Measurements from ENCODE around the gene AMH.

Gene AMH

DNA sequence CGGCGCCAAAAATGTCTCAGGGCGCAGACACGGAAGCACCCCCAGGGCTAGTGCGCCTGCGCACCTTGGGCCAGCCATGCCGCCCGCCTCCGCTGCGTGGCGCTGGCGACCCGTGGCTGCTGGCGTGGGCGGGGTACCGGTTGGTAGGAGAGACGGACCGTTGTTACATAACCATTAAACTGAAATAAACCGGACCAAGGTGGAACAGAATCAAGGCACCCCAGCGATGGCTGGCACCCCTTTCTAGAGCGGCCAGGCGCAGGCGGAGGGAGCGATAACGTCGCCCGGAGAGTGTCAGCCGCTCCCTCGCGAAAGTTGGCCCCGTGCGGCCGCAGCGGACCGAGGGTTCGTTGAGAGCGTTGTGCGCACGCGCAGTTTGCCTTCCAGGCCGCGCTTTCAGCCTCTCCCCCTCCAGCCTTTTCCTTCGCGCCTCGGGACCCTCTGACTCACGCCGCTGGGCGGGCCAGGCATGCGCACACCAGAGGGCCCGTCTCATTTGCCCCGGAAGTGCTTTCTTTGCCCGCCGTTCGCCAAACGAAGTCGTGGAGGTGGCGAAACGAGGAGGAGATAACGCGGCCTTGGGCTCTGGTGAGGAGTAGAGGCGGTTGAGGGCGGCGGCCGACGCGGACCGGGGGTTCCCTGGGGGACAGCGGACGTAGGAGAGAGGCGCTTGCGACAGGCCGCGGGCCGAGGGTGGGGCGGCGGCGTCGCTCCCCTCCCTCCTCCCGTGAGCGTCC is 12.6 kb upstream of the AMH start, which contains the start of the genes PLEKHJ1 and SF3A2:
PLEKHJ1 (minus strand) TSS at position 16 of the 737 bp plus-strand sequence. CDS start 81 bp downstream, outside the sequence.
SF3A2 (plus strand) TSS at position 511 of the 737 bp plus-strand sequence. CDS start 6,595 bp downstream, outside the sequence.
- DNase-seq, result peak; percentile 96

DNA sequence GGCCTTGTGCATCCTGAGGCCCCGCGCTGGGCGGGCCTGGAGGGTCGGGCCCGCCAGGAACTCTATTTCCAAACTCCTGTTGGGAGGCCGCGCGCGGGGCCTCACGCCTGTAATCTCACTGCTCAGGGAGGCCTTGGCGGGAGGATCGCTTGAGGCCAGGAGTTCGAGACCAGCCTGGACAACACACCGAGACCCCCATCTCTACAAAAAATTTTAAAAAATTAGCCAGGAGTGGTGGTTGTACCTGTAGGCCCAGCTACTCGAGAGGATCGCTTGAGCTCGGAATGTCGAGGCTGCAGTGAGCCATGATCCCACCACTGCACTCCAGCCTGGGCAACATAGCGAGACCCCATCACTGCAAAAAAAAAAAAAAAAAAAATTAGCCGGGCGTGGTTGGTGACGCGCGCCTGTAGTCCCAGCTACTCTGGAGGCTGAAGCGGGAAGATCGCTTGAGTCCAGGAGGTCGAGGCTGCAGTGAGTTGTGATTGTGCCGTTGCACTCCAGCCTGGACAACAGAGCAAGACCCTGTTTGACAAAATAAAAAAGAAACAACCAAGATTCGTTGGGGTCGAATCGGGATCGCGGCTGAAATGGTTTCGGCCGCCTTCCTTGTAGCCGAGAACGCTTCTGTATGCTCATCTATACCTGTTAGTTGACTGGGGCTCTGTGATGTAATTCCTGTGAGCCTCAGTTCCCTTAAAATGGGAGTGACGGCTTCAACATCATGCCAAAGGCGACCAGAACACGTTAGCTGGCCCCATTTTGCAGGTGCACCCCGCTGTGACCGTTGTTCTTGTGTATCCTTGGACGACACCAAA is 11.9 kb upstream of the AMH start:
- DNase-seq, result no peak

DNA sequence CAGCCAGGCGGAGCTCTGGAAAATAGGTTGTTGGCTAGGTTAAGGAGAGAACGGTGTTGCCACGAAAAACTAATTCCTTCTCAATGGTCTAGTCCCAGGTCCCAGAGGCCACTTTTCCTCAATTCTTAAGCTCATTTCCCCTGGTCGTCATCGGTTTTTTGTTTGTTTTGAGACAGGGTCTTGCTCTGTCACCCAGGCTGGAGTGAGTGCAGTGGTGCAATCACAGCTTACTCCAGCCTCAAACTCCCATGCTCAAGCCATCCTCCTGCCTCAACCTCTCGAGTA is 11.3 kb upstream of the AMH start:
- DNase-seq, result no peak

- DNase-seq, result no peak
These were observed 9.9 kb upstream of the AMH start for GRCh38 chr19:2239173-2239572.

- no peak for DNase-seq
These were observed 9.1 kb upstream of the AMH start for GRCh38 chr19:2239771-2240770.

DNA sequence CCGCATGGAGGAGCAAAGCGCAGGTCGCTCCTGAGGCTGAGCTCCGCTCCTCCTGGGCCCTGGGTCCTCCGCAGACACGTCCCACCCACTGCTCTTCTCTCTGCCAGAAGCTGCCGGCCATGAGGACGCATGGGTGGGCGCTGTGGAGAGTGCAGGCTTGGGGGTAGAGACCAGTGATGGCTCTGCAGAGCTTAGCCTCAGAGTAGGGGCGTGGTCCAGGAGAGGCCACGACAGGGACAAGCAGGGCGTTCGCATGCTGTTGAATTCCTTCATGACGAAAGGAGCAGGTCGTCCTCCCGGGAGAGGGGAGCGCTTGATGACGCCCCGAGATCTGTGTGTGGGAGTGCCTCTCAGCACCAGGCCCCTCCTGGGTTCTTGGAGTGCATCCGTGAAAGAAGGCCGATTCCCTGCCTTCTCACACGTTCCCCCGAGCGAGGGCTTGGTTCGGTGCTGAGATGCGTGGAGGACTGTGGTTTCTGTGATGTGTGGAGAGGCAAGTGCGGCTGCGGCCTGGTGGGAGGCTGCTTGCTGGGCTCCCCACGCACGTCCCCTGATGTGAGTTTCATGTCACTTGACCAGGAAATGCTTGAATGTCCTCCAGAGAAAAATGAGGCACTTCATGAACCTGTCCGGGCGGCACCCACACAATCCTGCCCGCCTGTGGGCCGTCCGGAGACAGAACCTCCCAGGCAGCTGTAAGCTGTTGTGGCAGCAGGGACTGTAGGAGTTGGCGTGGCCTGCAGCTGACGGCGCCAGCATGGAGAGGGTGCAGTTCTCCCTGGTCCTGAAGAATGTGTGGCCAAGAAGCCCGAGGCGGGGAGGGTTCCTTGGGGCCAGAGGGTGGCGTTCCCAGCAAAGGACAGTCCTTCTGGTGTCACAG is 8.0 kb upstream of the AMH start:
- DNase-seq, result no peak

GRCh38 chr19:2242092-2242537 is 7.0 kb upstream of the AMH start:
- no peak for DNase-seq

- no peak for DNase-seq
These were observed 6.3 kb upstream of the AMH start for GRCh38 chr19:2242816-2243215.

GRCh38 chr19:2243274-2244124 is 5.6 kb upstream of the AMH start:
- DNase-seq, result no peak

GRCh38 chr19:2244125-2244411 is 5.1 kb upstream of the AMH start:
- DNase-seq, result no peak

DNA sequence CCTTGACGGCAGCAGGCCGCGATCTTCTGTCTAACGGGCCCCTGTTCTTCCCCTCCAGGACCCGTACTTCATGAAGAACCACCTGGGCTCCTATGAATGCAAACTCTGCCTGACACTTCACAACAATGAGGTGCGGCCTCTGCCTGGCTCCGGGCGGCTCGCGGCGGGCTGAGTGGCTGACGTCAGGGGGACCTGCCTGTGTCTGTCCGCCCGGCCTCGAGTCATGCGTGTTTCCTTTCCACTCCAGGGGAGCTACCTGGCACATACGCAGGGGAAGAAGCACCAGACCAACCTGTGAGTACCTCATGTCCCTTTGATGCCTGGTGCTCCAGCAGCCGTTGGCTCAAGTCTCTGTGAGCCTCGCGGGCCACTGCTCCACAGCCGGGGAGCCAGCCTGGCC is 4.6 kb upstream of the AMH start:
- DNase-seq, result no peak

GRCh38 chr19:2245273-2245672 is 3.9 kb upstream of the AMH start:
- no peak for DNase-seq

DNA sequence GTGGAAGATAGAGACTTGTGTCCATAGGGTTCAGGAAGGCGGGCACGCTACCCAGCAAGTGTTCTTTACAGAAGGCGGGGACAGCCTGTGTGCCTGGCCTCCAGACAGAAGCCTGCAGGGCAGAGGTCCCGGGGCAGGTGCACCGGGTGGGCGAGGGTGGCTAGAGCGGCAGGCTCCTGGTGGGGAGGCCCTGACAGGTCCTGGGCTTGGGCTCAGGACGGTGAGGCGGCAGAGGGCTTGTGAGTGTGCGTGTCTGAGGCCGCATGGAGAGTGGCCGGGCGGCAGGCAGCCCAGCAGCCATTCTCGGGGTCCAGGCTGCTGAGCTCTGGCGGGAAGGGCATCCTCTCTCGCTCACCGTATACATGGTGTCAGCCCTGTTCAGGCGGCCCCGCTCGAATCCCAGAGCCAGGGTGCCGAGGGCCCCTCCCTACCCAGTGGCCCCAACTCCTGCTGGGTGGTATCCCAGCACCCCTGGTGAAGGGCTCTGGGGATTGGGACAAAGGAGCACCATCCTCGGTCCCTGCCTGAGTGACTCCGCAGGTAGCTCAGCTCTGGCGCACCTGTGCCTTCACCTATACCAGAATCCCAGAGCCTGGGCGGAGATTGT is 3.0 kb upstream of the AMH start:
- no peak for DNase-seq

- no peak for DNase-seq
These were observed 2.2 kb upstream of the AMH start for GRCh38 chr19:2246801-2247361.

DNA sequence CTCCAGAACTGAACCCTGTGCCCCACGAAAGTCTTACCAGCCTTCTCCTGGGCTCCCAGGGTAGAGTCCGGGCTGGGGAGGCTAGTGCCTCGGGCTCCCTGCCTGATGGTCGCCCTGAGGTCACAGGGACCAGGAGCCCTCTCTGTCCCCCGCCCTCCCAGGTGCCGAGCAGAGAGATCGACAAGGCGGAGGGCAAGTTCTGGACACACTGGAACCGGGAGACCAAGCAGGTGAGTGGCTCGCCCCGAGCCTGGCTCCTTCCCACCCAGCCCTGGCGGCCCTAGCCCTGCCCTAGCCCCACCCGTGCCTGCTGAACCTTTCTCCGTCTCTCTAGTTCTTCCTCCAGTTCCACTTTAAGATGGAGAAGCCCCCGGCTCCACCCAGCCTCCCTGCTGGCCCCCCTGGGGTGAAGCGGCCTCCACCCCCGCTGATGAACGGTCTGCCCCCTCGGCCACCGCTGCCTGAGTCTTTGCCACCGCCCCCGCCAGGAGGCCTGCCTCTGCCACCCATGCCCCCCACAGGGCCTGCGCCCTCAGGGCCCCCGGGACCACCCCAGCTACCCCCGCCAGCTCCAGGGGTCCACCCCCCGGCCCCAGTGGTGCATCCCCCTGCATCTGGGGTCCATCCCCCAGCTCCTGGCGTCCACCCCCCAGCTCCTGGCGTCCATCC is 1.6 kb upstream of the AMH start:
- no peak for DNase-seq

DNA sequence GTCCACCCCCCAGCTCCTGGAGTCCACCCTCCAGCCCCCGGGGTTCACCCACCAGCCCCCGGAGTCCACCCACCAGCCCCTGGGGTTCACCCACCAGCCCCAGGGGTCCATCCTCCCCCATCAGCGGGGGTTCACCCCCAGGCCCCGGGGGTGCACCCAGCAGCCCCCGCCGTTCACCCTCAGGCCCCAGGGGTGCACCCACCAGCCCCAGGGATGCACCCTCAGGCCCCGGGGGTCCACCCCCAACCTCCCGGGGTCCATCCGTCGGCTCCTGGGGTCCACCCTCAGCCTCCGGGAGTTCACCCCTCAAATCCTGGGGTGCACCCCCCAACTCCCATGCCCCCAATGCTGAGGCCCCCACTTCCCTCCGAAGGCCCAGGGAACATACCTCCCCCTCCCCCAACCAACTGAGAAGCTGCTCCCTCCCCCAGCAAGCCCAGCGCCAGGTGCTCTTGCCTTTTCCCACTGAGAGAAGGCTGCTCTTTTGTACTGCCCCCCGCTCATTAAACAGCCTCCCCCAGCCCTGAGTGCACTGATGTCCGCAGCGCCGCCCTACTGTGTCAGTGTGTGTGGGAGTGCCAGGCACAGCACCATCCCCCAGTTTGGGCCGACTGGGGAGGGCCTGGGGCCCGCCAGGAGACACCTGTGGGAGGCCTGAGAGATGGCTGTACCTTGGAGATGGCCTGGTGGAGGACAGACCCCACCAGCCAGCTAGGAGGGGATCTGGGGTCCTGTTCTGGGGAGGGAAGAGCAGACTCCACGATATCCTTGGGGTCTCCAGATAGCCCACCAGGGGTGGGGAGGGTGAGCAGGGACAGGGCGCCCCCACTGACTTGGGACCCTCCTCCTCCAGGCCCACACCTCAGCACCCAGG is 750 bp upstream of the AMH start:
- no peak for DNase-seq

DNA sequence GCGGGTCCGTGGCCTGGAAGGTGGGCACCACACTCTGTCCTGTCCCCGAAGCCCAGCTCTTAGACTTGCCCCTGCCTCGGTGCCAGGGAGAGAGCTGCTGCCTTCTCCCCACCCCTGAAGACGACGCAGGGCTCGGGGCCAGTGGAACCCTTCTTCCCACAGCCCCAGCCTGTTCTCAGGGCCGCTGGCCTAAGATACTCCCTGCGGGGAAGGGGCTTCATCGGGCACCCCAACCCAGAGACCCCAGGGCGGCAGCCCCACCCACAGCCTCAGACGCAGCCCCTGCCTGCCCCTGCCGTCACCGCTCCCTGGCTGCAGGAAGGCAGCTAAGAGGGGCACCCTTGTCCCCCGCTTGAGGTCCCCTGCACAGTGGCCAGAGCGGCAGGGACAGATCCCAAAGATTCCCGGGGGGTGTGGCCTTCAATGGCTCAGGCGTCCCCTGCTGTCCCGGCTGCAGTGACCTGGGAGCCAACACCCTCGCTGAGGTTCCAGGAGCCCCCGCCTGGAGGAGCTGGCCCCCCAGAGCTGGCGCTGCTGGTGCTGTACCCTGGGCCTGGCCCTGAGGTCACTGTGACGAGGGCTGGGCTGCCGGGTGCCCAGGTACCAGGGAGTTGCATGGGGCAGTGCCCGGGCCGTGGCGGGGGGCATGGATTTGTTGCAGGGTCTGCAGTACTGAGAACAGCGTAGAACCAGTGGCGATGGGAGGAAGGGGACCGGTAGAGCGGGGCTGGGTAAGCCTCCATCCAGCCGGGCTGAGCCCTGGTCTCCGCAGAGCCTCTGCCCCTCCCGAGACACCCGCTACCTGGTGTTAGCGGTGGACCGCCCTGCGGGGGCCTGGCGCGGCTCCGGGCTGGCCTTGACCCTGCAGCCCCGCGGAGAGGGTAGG is 1.0 kb downstream of the AMH start:
- no peak for DNase-seq

- no peak for DNase-seq
These were observed 1.6 kb downstream of the AMH start for GRCh38 chr19:2250766-2251105.

All from activated CD4-positive, alpha-beta T cell treated with anti-CD3 and anti-CD28 coated beads, Interleukin-2, amount 50 U/mL, for 4 hours (primary cell).